Measurements from ENCODE around the gene PNPLA3.

GRCh38 chr22:43889860-43890253 is 33.7 kb upstream of the PNPLA3 start:
- TF ChIP-seq REST (IDR thresholded peaks at IDR 0.05; ENCODE audit: insufficient read depth in 1 of 2, low read depth in 2 of 2, low read length in 1 of 2) = no peak
- no peak for TF ChIP-seq TCF7L2 (IDR thresholded peaks at IDR 0.05; ENCODE audit: low read depth, low read length)
- TF ChIP-seq CTCF (IDR thresholded peaks at IDR 0.05) = no peak
- TF ChIP-seq SIN3A (IDR thresholded peaks at IDR 0.05; ENCODE audit: borderline replicate concordance, insufficient read depth, low read depth, low read length) = no peak

All from Panc1 (cell line).